PC-9 (cell line): ENCODE data around the gene DLD. TPM values are rescaled to one million over a fixed set of nuclear protein-coding genes. Genes with fewer than 3 reads are reported as not detected.

Experiments used
- BruUV-seq: library from RNA; stranded (reverse); fragments of 400-500 nt; replicated peaks from 2 replicates; lab custom pipeline; 2021; lab: Mats Ljungman, UMichigan
- CTCF ChIA-PET: fragments of 300-600 bp; sonication (Branson Sonifier 250); formaldehyde crosslinking; loops from one replicate; lab custom pipeline; 2022; ENCODE audit warnings: antibody characterized with exemption; lab: Charles Lee
- POLR2A ChIA-PET: fragments of 300-600 bp; sonication (Branson Sonifier 250); formaldehyde crosslinking; loops from one replicate; lab custom pipeline; 2022; ENCODE audit warnings: antibody characterized with exemption; ENCODE audit not compliant: unreplicated experiment; lab: Charles Lee
- DNase-seq, 2 experiments: peaks; one replicate each; pipeline versions ENCODE4 v3.0.0 to v3.0.0-alpha.2; 2015 to 2022; ENCODE audit warnings: mixed read lengths in 1 of 2
- H2AFZ ChIP-seq: fragments of 200-600 bp; sonication (generic); 2 replicates; pipeline ENCODE4 v1.8.1; 2017; ENCODE audit warnings: antibody characterized with exemption
- H3F3A ChIP-seq: fragments of 200-600 bp; sonication (generic); 2 replicates; pipeline ENCODE4 v1.8.1; 2017; ENCODE audit warnings: antibody characterized with exemption, mild to moderate bottlenecking, low read depth; ENCODE audit not compliant: insufficient read depth
- H3K27ac ChIP-seq: fragments of 200-600 bp; sonication (generic); 2 replicates; pipeline ENCODE4 v1.6.1; 2016; ENCODE audit warnings: mixed run types
- H3K27me3 ChIP-seq: fragments of 200-600 bp; sonication (generic); 2 replicates; pipeline ENCODE4 v1.6.1; 2016; ENCODE audit warnings: low read depth, mixed run types; ENCODE audit not compliant: insufficient read depth
- H3K36me3 ChIP-seq: fragments of 200-600 bp; sonication (generic); 2 replicates; pipeline ENCODE4 v1.6.1; 2016; ENCODE audit warnings: low read depth, mixed run types
- H3K4me1 ChIP-seq: fragments of 200-600 bp; sonication (generic); replicated peaks from 2 replicates; pipeline ENCODE4 v1.6.1; 2016; ENCODE audit warnings: mixed run types; ENCODE audit not compliant: insufficient read depth
- H3K4me2 ChIP-seq: fragments of 200-600 bp; sonication (generic); 2 replicates; pipeline ENCODE4 v1.6.1; 2017; ENCODE audit warnings: mixed run types
- H3K4me3 ChIP-seq: fragments of 200-600 bp; sonication (generic); 2 replicates; pipeline ENCODE4 v1.6.1; 2016; ENCODE audit warnings: mixed run types
- H3K79me2 ChIP-seq: fragments of 200-600 bp; sonication (generic); 2 replicates; pipeline ENCODE4 v1.6.1; 2017; ENCODE audit warnings: low read depth, mixed run types
- H3K9me2 ChIP-seq: fragments of 200-600 bp; sonication (generic); 2 replicates; pipeline ENCODE4 v1.8.1; 2017; ENCODE audit warnings: mild to moderate bottlenecking; ENCODE audit not compliant: insufficient read depth
- H3K9me3 ChIP-seq: fragments of 200-600 bp; sonication (generic); 2 replicates; pipeline ENCODE4 v1.8.1; 2016; ENCODE audit warnings: low read depth; ENCODE audit not compliant: insufficient read depth
- H4K20me1 ChIP-seq: fragments of 200-600 bp; sonication (generic); 2 replicates; pipeline ENCODE4 v1.8.1; 2017; ENCODE audit not compliant: insufficient read depth
- EZH2 ChIP-seq: fragments of 200-600 bp; sonication (generic); IDR thresholded peaks from 2 replicates; pipeline ENCODE4 v1.8.0; 2017; ENCODE audit warnings: antibody characterized with exemption, low read depth
- intact Hi-C: fragments of 100-400 bp; cut with micrococcal nuclease; formaldehyde crosslinking; loops from one replicate; pipeline ENCODE4 v1.10.0; 2022; ENCODE audit not compliant: unreplicated experiment
- total RNA-seq: library from RNA; stranded (reverse); gene quantifications from 2 replicates; pipeline ENCODE4 v1.2.3, GENCODE V29; 2021
- TF ChIP-seq, protein P1 (sequence below): fragments of 200-600 bp; sonication (generic); conservative IDR thresholded peaks from 2 replicates; pipeline ENCODE4 v1.6.1; 2017; ENCODE audit warnings: mixed run types, antibody characterized with exemption, mild to moderate bottlenecking, moderate library complexity

The DLD gene
- total RNA-seq, 1 experiment from 2014 or later, result 157 TPM

DNA sequence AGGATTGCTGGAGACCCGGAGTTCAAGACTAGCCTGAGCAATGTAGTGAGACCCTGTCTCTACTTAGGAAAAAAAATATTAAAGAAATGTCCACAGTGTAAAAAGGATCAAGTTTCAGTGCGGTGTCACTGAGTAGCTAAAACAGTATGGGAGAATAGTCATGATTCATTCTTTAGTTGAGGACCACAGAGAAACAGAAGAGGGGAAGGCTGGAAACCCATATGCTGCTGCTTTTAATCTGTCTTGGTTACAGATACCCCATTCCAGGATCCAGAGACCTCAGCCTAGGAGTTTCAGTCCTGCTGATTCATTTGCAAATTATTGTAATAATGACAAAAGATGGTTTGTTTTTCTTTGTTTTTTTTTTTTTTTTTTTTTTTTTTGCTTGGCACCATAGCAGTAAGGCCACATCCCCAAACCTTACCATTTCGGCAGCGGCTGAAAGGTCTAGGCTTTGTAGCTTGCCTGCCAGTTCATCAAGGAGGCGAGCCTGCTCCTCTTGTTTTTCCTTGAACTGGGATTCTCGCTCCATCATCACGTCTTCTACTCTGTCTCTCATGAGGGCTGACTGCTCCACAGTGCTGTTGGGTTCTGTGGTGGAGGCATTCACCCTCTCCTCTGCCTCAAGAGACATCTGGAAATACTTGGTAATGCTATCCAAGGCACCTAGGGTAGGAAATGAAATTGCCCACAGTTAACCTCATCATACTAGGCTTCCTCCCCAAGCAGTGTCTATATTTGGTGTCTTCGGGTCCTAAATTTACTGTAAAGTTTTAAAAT is 44.2 kb downstream of the DLD start:
- no peaks in the 10 kb centered on the region for H3K27me3 ChIP-seq
- POLR2A ChIA-PET, result no interaction called here
- H3K9me3 ChIP-seq, result no peaks in the 10 kb centered on the region
- peaks cover 19% of the 10 kb centered on the region for H3K36me3 ChIP-seq
- H3K4me2 ChIP-seq, result no peak overlapping the region
- no peaks in the 10 kb centered on the region for H3K9me2 ChIP-seq
- no peak overlapping the region for H3K27ac ChIP-seq
- TF ChIP-seq EZH2, result no peak
- TF ChIP-seq, protein P1, sequence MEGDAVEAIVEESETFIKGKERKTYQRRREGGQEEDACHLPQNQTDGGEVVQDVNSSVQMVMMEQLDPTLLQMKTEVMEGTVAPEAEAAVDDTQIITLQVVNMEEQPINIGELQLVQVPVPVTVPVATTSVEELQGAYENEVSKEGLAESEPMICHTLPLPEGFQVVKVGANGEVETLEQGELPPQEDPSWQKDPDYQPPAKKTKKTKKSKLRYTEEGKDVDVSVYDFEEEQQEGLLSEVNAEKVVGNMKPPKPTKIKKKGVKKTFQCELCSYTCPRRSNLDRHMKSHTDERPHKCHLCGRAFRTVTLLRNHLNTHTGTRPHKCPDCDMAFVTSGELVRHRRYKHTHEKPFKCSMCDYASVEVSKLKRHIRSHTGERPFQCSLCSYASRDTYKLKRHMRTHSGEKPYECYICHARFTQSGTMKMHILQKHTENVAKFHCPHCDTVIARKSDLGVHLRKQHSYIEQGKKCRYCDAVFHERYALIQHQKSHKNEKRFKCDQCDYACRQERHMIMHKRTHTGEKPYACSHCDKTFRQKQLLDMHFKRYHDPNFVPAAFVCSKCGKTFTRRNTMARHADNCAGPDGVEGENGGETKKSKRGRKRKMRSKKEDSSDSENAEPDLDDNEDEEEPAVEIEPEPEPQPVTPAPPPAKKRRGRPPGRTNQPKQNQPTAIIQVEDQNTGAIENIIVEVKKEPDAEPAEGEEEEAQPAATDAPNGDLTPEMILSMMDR, result no peak
- BruUV-seq, result no TSS peak
- CTCF ChIA-PET, result interaction anchor here (0.6 kb wide), 1 partner anchor 81 kb away, joined by 3 read pairs; no protein-coding TSS in a partner anchor
- no peak overlapping the region for H3K4me3 ChIP-seq
- no peaks in the 10 kb centered on the region for H3K79me2 ChIP-seq
- no peaks in the 10 kb centered on the region for H3K4me1 ChIP-seq
- DNase-seq, result no peak
- H4K20me1 ChIP-seq, result no peaks in the 10 kb centered on the region
- H2AFZ ChIP-seq, result no peak overlapping the region
- H3F3A ChIP-seq, result peaks cover 29% of the 10 kb centered on the region
- intact Hi-C loops, result no loop called here

DNA sequence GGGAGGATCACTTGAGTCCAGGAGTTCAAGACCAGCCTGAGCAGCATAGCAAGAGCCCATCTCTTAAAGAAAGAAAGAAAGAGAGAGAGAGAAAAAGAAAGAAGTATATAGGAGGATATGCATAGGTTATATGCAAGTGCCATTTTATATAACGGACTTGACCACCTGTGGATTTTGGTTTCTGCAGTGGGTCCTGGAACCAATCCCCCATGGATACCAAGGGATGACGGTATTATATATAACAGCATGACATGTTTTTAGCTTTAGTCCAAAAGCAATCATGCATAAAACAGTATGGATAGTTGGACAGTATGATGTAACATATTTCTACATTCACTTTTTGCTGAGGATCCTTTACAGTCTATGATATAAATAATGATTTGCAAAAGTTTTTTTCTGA is 45.3 kb downstream of the DLD start:
- Histone ChIP-seq H3K4me3 (no peak overlapping the region), H3K27me3 (no peaks in the 10 kb centered on the region), H4K20me1 (no peaks in the 10 kb centered on the region), H3K4me1 (no peaks in the 10 kb centered on the region), H3K9me2 (no peaks in the 10 kb centered on the region), H3K36me3 (peaks cover 16% of the 10 kb centered on the region), H3K9me3 (no peaks in the 10 kb centered on the region), H3K4me2 (no peak overlapping the region), H2AFZ (no peak overlapping the region), H3K79me2 (no peaks in the 10 kb centered on the region), H3F3A (peaks cover 27% of the 10 kb centered on the region), H3K27ac (no peak overlapping the region)
- POLR2A ChIA-PET, result no interaction called here
- TF ChIP-seq EZH2, result no peak
- TF ChIP-seq, protein P1, result no peak
- CTCF ChIA-PET, result no interaction called here
- no peak for DNase-seq
- intact Hi-C loops, result no loop called here
- no TSS peak for BruUV-seq

DNA sequence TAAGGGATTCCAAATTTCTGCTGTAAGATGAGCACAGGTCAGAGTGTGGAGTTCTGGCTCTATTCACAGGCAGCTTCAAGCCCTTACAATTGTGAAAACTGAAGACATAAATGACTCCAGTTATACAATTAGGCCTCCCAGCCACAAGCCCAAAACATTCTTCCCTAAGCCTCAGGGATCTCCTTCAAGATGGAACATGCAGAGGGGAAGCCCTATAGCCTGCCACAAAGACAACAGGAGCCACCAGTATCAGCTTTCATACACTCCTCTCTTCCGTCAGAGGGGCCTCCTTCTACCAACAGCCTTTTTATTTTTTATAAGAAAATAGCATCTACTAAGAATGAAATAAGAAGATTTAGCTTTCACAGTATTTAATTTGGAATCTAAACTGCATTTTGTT is 46.5 kb downstream of the DLD start:
- TF ChIP-seq, protein P1, result no peak
- TF ChIP-seq EZH2, result no peak
- no peak overlapping the region for H3K4me3 ChIP-seq
- no peak overlapping the region for H3K27ac ChIP-seq
- H3K27me3 ChIP-seq, result no peaks in the 10 kb centered on the region
- DNase-seq, result no peak
- no TSS peak for BruUV-seq
- H4K20me1 ChIP-seq, result no peaks in the 10 kb centered on the region
- no peak overlapping the region for H2AFZ ChIP-seq
- ChIA-PET CTCF (no interaction called here), POLR2A (no interaction called here)
- H3K9me2 ChIP-seq, result no peaks in the 10 kb centered on the region
- intact Hi-C loops, result no loop called here
- H3K4me1 ChIP-seq, result no peaks in the 10 kb centered on the region
- peaks cover 20% of the 10 kb centered on the region for H3K36me3 ChIP-seq
- no peaks in the 10 kb centered on the region for H3K79me2 ChIP-seq
- H3F3A ChIP-seq, result peaks cover 27% of the 10 kb centered on the region
- H3K4me2 ChIP-seq, result no peak overlapping the region
- no peaks in the 10 kb centered on the region for H3K9me3 ChIP-seq
